ENCODE data around the gene SREBF2. TPM values are rescaled to one million over a fixed set of nuclear protein-coding genes. Genes with fewer than 3 reads are reported as not detected.

Gene SREBF2
- total RNA-seq, 2 experiments from 2014 or later: 150 to 157 TPM

DNA sequence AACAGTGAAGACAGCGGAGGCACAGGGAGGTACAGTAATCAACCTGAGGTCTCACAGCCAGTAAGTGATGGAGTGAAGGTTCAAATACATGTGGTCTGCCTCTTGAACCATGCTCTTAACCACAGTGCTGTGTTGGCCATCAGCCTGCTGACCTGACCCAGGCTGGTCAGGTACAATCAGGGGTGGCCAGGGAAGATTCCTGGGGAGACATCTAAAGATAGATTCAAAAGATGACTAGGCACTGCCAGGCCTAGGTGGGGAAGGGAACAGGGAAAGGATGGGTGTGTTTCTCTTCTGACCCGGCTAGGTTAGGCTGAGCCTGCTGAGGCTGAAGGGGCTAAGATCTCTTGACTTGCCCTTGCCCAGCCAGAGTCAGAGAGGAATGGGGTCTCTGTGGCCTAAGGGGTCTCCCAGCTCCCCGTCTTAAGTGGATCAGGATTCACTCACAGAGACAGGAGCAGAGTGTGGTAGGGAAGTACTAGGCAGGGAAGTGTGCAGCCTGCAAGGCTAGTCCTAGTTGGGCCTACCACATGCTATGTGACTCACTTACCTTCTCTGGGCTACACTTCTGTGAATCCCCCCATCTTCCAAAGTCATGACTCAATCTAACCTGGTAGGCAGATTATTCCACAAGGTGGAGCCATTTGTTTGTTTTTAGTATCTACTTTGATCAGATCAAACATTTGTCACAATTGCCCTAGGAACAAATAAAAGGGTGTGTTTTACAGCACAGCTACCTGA lies 10.4 kb upstream of the SREBF2 start:
- Mint-ChIP-seq H3K9me3 (no peaks in the 10 kb centered on the region), H3K4me1 (peaks cover 22% of the 10 kb centered on the region), H3K27ac (peak overlapping the region; percentile 58), H3K4me3 (no peak overlapping the region), H3K36me3 (ENCODE audit: low read depth) (peaks cover 36% of the 10 kb centered on the region), H3K27me3 (no peaks in the 10 kb centered on the region)
- ChIA-PET POLR2A (interaction anchor here (0.7 to 2.8 kb wide), 7 partner anchors 11 to 124 kb away, joined by 3 to 14 read pairs (median 6); partner anchors contain the start of genes CCDC134, CENPM and SREBF2), CTCF (interaction anchor here (0.7 to 2.1 kb wide), 12 partner anchors 10 to 155 kb away, joined by 3 to 23 read pairs (median 4); partner anchors contain the start of genes CENPM and SREBF2)
- DNase-seq: no peak

DNA sequence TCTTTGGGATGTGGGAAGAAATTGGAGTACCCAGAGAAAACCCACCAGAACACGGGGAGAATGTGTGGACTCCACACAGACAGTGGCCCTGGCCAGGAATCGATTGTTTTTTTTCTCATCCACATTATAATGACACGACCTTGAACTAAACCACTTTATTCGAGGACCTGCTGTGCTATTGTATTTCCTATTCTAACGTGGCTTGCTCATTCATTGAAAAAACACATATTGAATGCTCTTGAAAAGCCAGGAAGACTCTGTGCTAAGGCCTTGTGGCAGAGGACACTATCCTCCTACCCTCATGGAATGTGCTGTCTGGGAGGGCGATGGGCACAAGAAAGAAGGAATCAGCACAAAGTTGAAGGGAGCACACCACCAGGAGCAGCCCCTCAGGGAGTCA lies 9.1 kb upstream of the SREBF2 start:
- ChIA-PET POLR2A (no interaction called here), CTCF (interaction anchor here (1.6 kb wide), 1 partner anchor 33 kb away, joined by 4 read pairs; no protein-coding TSS in a partner anchor)
- H3K36me3 Mint-ChIP-seq (ENCODE audit: low read depth): peaks cover 33% of the 10 kb centered on the region
- H3K9me3 Mint-ChIP-seq: no peaks in the 10 kb centered on the region
- DNase-seq: no peak
- H3K27me3 Mint-ChIP-seq: no peaks in the 10 kb centered on the region
- peaks cover 32% of the 10 kb centered on the region for H3K4me1 Mint-ChIP-seq
- H3K4me3 Mint-ChIP-seq: no peak overlapping the region
- no peak overlapping the region for H3K27ac Mint-ChIP-seq

DNA sequence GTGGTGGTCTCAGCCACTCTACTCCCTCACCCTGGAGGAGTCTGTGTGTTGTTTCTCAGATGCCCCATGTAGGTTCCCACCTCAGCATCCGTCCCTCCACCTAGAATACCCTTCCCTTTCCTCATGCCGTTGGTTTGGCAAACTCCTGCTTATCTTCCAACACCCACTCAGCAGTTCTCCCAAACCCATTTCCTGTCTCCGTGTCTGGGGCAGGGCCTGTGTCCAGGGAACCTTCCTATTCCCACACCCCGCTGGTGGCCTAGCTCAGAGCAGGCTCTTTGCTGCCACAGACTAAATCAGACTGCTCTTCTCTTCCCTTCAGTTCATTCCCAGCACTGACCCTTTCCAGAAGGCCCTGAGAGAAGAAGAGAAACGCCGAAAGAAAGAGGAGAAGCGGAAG lies 7.5 kb upstream of the SREBF2 start:
- POLR2A ChIA-PET: interaction anchor here (0.9 to 1.5 kb wide), 2 partner anchors 34 to 43 kb away, joined by 3 to 6 read pairs; no protein-coding TSS in a partner anchor

DNA sequence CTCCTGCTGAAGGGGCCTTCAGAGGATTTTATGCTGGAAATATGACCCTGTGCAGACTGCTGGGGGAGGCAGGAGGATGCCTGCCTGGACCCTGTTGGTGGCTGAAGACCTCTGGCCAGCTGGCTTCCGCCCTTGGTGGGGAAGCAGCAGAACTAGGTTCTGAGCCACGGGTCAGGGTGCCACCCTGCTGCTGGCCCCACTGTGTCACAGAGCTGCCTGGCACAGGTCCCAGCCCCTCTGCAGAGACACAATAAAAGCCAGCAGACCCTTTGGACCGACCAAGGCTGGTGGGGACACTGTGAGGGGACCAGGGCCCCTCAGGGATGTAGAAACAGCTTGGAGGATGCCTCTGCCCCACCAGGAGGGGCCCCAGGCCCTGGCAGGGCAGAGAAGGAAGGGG lies 6.9 kb upstream of the SREBF2 start:
- ChIA-PET POLR2A (interaction anchor here (0.7 to 1.5 kb wide), 6 partner anchors 10 to 114 kb away, joined by 3 to 8 read pairs (median 5); partner anchors contain the start of gene CCDC134), CTCF (interaction anchor here (1.6 kb wide), 1 partner anchor 33 kb away, joined by 6 read pairs; no protein-coding TSS in a partner anchor)
- H3K9me3 Mint-ChIP-seq: no peaks in the 10 kb centered on the region
- peaks cover 38% of the 10 kb centered on the region for H3K4me1 Mint-ChIP-seq
- H3K27ac Mint-ChIP-seq: no peak overlapping the region
- peaks cover 32% of the 10 kb centered on the region for H3K36me3 Mint-ChIP-seq (ENCODE audit: low read depth)
- H3K4me3 Mint-ChIP-seq: no peak overlapping the region
- no peaks in the 10 kb centered on the region for H3K27me3 Mint-ChIP-seq
- no peak for DNase-seq

More for the DNA sequence above, 7.5 kb upstream of the SREBF2 start:
- H3K36me3 Mint-ChIP-seq (ENCODE audit: low read depth): peaks cover 33% of the 10 kb centered on the region
- peak overlapping the region; percentile 41 for H3K27ac Mint-ChIP-seq
- CTCF ChIA-PET: interaction anchor here (1.6 kb wide), 1 partner anchor 34 kb away, joined by 6 read pairs; no protein-coding TSS in a partner anchor
- H3K27me3 Mint-ChIP-seq: no peaks in the 10 kb centered on the region
- no peak overlapping the region for H3K4me3 Mint-ChIP-seq
- no peaks in the 10 kb centered on the region for H3K9me3 Mint-ChIP-seq
- H3K4me1 Mint-ChIP-seq: peaks cover 37% of the 10 kb centered on the region
- no peak for DNase-seq

DNA sequence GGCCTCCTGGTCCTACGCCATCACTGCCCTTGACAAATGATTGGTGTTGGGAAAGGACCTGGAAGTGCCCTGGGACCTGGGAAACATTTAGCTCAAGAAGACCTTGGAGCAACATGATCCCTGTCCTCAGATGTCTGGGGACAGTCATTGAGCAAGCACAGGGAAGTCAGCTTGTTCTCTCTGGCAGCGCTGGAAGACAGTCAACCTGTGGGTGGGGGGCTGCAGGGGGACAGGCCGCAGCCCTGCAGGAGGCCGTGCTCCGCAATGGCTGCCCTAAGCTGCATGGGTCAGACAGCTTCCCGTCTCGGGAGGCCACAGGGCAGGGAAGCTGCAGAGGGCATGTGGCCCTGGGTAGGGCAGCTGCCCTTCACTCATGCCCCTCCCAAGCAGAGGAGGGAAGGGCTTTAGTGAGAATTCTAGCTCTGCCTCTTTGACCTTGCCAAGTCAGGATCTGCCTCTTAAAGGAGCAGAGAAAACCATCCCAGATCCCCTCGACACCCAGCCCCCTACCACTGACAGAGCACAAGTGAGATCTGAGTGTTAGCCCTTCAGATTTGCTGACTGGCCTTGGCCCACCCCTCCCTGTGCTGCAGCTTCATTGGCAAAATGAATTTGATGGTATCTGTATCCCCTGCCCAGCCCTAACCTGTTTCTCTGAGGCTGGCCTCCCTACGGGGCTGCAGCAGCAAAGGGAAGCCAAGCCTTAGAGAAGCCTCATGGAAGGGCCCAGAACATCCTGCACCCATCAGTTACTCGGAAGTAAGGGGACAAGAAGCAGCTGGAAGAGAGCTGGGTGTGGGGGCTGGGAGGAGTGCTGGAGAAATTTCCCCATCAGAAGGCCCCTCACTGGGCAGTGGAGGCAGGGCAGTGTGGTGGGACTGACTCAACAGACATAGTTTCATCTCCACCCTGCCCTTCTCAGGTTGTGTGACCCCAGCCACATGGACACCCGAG lies 6.2 kb upstream of the SREBF2 start:
- POLR2A ChIA-PET: interaction anchor here (0.7 to 8.2 kb wide), 8 partner anchors 9 to 114 kb away, joined by 3 to 79 read pairs (median 5); partner anchors contain the start of gene CCDC134
- H3K27ac Mint-ChIP-seq: no peak overlapping the region
- peaks cover 38% of the 10 kb centered on the region for H3K36me3 Mint-ChIP-seq (ENCODE audit: low read depth)
- CTCF ChIA-PET: interaction anchor here (1.0 to 1.6 kb wide), 3 partner anchors 33 to 114 kb away, joined by 3 to 6 read pairs (median 3); no protein-coding TSS in a partner anchor
- DNase-seq: no peak
- H3K4me1 Mint-ChIP-seq: peaks cover 41% of the 10 kb centered on the region
- H3K9me3 Mint-ChIP-seq: no peaks in the 10 kb centered on the region
- no peak overlapping the region for H3K4me3 Mint-ChIP-seq
- no peaks in the 10 kb centered on the region for H3K27me3 Mint-ChIP-seq

DNA sequence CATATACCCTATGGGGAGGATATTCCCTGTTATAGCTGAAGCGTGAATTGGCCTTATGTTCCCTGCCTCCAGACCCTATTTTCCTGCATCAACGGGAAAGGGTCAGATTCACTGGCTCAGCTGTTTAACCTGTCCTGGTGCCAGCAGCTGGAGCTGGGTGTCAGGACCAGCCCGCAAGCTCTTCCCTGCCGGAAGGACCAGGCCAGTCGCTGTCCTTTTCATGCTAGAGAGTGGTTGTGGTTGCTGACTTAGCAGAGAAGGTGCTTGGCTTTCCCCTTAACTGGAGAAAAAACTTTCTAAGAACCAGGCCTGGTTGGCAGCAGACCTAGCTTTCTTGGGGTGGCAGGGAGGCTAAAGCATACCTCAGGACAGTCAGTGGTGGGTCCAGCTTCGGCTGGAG lies 5.2 kb upstream of the SREBF2 start:
- H3K4me1 Mint-ChIP-seq: peaks cover 39% of the 10 kb centered on the region
- peak overlapping the region; percentile 30 for H3K27ac Mint-ChIP-seq
- no peak overlapping the region for H3K4me3 Mint-ChIP-seq
- DNase-seq: no peak
- H3K36me3 Mint-ChIP-seq (ENCODE audit: low read depth): peaks cover 46% of the 10 kb centered on the region
- no peaks in the 10 kb centered on the region for H3K27me3 Mint-ChIP-seq
- no peaks in the 10 kb centered on the region for H3K9me3 Mint-ChIP-seq
- CTCF ChIA-PET: interaction anchor here (1.3 kb wide), 1 partner anchor 113 kb away, joined by 3 read pairs; no protein-coding TSS in a partner anchor
- POLR2A ChIA-PET: interaction anchor here (0.8 to 8.2 kb wide), 6 partner anchors 8 to 81 kb away, joined by 3 to 79 read pairs (median 4); partner anchors contain the start of gene CCDC134

DNA sequence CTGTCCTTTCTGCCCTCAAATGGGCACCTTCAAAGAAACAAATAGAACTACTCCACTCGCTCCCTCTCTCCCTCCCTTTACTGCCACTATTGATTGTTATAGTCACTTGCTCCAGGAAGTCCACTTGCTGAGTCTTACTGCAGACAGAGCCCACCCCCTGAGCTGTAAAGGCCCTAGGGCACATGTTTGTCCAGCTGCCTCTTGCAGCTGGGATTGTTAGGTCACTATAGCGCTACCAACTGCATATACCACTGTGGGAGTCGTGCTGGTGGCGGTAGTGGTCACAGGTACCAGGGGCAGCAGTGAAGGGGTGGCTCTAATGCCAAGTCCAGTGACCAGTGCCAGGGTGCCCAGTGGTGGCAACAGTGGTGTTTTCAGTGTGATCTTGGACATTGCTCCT lies 4.4 kb upstream of the SREBF2 start:
- POLR2A ChIA-PET: interaction anchor here (0.7 to 8.2 kb wide), 4 partner anchors 28 to 262 kb away, joined by 3 to 79 read pairs (median 4); partner anchors contain the start of genes CCDC134 and NDUFA6
- DNase-seq: no peak
- CTCF ChIA-PET: interaction anchor here (1.3 to 1.5 kb wide), 2 partner anchors 31 to 131 kb away, joined by 3 to 6 read pairs; no protein-coding TSS in a partner anchor

DNA sequence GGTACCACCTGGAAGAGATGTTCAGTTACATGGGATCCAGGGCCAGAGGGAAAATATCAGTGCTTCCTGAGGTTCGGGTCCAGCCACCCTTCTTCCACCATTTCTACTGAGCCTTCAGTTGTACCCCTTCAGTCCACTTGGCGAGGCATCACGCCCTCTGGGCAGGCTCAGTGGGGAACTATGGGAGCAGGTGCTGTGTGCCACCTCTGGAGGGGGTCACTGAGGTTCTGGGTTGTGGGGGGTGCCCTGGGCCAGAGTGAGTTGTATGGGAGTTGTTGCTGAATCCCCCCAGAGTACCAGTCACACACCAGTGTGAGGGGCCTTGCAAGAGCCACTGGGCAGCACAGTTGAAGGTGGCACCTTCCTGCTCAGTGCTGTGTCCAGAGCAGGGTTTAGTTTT lies 2.7 kb upstream of the SREBF2 start:
- ChIA-PET POLR2A (interaction anchor here (0.7 to 8.2 kb wide), 3 partner anchors 14 to 111 kb away, joined by 3 to 82 read pairs (median 79); partner anchors contain the start of gene CCDC134), CTCF (interaction anchor here (0.6 to 3.1 kb wide), 4 partner anchors 28 to 133 kb away, joined by 4 to 24 read pairs (median 4); partner anchors contain the start of gene CENPM)
- H3K4me3 Mint-ChIP-seq: no peak overlapping the region
- DNase-seq: no peak
- H3K4me1 Mint-ChIP-seq: peaks cover 45% of the 10 kb centered on the region
- H3K36me3 Mint-ChIP-seq (ENCODE audit: low read depth): peaks cover 51% of the 10 kb centered on the region
- H3K27me3 Mint-ChIP-seq: no peaks in the 10 kb centered on the region
- no peaks in the 10 kb centered on the region for H3K9me3 Mint-ChIP-seq
- no peak overlapping the region for H3K27ac Mint-ChIP-seq

More for the DNA sequence above, 4.4 kb upstream of the SREBF2 start:
- Mint-ChIP-seq H3K4me1 (peaks cover 37% of the 10 kb centered on the region), H3K9me3 (no peaks in the 10 kb centered on the region), H3K27me3 (no peaks in the 10 kb centered on the region), H3K4me3 (no peak overlapping the region), H3K36me3 (ENCODE audit: low read depth) (peaks cover 45% of the 10 kb centered on the region), H3K27ac (no peak overlapping the region)

DNA sequence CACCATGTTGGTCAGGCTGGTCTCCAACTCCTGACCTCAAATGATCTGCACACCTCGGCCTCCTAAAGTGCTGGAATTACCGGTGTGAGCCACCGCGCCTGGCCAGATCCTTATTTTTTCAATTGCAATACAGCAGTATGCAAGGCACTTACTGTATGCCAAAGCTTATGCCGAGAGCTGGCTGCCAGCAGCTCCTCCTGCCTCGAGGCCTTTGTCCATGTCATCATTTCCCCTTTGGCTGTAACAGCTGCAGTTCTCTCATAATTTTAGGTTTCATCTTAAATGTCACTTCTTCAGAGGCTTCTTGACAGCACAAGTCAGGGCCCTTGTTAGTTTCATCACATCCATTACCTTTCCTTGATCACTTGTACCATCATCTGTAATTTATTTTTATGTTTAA lies 1.5 kb upstream of the SREBF2 start:
- peaks cover 53% of the 10 kb centered on the region for H3K4me1 Mint-ChIP-seq
- ChIA-PET CTCF (interaction anchor here (1.3 to 3.1 kb wide), 10 partner anchors 9 to 134 kb away, joined by 3 to 24 read pairs (median 6); partner anchors contain the start of gene CENPM), POLR2A (interaction anchor here (1.2 to 8.2 kb wide), 9 partner anchors 13 to 132 kb away, joined by 3 to 82 read pairs (median 39); partner anchors contain the start of genes CCDC134, CENPM and MEI1)
- H3K9me3 Mint-ChIP-seq: no peaks in the 10 kb centered on the region
- H3K36me3 Mint-ChIP-seq (ENCODE audit: low read depth): peaks cover 55% of the 10 kb centered on the region
- H3K27me3 Mint-ChIP-seq: no peaks in the 10 kb centered on the region
- peak overlapping the region; percentile 47 for H3K27ac Mint-ChIP-seq
- DNase-seq: no peak
- no peak overlapping the region for H3K4me3 Mint-ChIP-seq

DNA sequence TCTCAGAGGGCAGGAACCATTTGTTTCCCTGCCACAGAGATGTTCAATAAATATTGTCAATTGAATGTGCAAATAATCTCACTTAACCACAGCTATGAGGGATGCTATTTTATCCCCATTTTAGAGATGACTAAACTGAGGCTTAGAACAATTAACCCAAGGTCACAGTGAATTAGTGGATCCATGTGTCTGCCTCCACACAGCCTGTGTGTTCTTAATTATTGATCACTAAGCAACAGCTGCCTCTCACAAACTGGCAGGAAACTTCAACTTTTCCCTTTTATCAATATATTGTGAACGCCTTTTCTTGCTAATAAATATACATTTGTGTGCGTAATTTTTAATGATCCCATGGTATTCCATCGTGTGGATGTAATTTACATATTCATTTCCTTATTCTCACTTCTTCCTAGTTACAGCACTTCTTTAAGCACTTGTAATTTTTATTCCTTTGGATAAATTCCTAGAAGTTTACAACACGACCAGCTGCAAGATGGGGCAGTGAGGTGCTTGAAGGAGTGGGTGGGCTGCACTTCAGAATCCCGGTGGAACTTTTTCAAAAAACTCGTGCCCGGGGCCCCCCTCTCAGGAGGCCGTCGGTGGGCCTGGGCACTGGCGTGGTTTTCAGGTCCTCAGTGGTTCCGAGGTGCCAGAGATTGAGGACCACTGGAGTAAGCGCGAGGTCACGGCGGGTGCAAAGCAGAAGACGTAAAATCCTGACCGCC lies 915 bp upstream of the SREBF2 start:
- H3K9me3 Mint-ChIP-seq: no peaks in the 10 kb centered on the region
- DNase-seq: no peak
- peak overlapping the region; percentile 92 for H3K4me3 Mint-ChIP-seq
- ChIA-PET CTCF (interaction anchor here (0.8 to 3.1 kb wide), 17 partner anchors 10 to 135 kb away, joined by 3 to 24 read pairs (median 5); partner anchors contain the start of gene CENPM), POLR2A (interaction anchor here (0.9 to 8.2 kb wide), 23 partner anchors 12 to 783 kb away, joined by 3 to 82 read pairs (median 7); partner anchors contain the start of genes CCDC134, CENPM, DESI1 and MEI1)
- peaks cover 55% of the 10 kb centered on the region for H3K4me1 Mint-ChIP-seq
- H3K27ac Mint-ChIP-seq: peak overlapping the region; percentile 96
- H3K36me3 Mint-ChIP-seq (ENCODE audit: low read depth): peaks cover 60% of the 10 kb centered on the region
- H3K27me3 Mint-ChIP-seq: no peaks in the 10 kb centered on the region

DNA sequence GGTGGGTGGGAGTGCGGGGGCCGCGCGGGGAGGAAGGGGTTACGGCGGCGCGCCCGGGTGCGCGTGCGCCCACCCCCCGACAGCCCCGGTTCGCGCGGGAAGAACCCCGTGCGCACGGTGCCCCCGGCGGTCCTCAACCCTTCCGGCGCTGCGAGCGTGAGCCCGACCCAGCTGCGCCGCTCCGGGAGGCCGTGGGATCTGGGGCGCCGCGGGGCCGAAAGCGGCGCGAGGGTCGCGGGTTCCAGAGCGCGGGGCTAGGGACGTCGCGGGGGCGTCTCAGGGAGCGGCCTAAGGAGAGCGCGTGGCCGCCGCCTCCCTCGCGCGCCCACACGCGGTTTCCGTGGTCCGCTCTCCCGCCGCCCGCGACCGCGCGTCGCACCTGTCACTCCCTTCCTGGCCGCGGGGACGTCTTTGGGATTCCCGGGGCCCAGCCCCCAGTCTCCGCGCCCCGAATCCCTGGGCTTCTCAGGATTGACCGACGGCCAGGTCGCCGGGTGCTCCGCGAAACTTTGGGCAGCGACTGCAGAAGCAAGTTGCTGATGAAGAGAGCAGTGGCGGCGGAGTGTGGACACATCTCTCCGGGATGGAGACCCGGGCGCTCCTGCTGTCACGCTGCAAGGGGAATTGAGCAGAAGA lies 582 bp downstream of the SREBF2 start:
- H3K27me3 Mint-ChIP-seq: no peaks in the 10 kb centered on the region
- ChIA-PET CTCF (interaction anchor here (0.6 to 3.3 kb wide), 14 partner anchors 11 to 167 kb away, joined by 3 to 24 read pairs (median 6); partner anchors contain the start of gene CENPM), POLR2A (interaction anchor here (0.6 to 8.2 kb wide), 31 partner anchors 11 to 782 kb away, joined by 3 to 82 read pairs (median 5); partner anchors contain the start of genes CCDC134, CENPM, DESI1 and NDUFA6)
- H3K27ac Mint-ChIP-seq: peak overlapping the region; percentile 79
- H3K4me1 Mint-ChIP-seq: peaks cover 49% of the 10 kb centered on the region
- H3K36me3 Mint-ChIP-seq (ENCODE audit: low read depth): peaks cover 70% of the 10 kb centered on the region
- no peaks in the 10 kb centered on the region for H3K9me3 Mint-ChIP-seq
- DNase-seq: peak; percentile 57
- H3K4me3 Mint-ChIP-seq: peak overlapping the region; percentile 92

Data from activated CD4-positive, alpha-beta memory T cell treated with anti-CD3 and anti-CD28 coated beads, Interleukin-2, amount 10 ng/mL, durations not matched to agents 7 days and 5 days (primary cell).